ENCODE data around the gene OPCML.

Gene OPCML

DNA sequence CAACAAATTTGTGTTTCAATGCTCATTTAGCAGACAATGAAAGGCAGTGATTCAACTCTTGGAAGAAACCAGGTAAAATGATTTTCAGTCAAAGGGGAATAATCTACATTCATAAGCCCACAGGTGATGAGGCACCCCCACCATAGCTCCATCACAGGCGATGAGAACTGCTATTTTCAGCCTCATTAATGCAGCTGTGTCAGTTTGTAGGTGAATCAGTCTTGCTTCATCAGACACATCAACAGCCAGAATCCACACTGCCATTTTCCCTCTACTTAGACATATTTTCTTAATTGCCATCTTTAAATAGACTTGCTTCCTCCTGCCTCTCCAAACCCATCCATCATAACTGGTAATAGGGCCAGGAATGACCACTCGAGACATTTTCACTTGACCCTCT, 701.0 kb downstream of the OPCML start:
- Histone ChIP-seq H4K20me1 (ENCODE audit: insufficient read depth, low read length) (no peaks in the 10 kb centered on the region), H3K36me3 (ENCODE audit: insufficient read depth, low read length) (no peaks in the 10 kb centered on the region), H3K4me1 (ENCODE audit: insufficient read depth, low read length, severe bottlenecking) (no peaks in the 10 kb centered on the region), H3K9me3 (ENCODE audit: low read length) (no peaks in the 10 kb centered on the region), H2AFZ (ENCODE audit: low read length) (no peak overlapping the region), H3K9ac (ENCODE audit: low read length) (no peak overlapping the region), H3K4me2 (ENCODE audit: low read length) (no peak overlapping the region), H3F3A (ENCODE audit: insufficient read depth, low read length) (no peaks in the 10 kb centered on the region), H3K4me3 (ENCODE audit: low read depth, low read length, poor library complexity, severe bottlenecking) (no peak overlapping the region), H3K27me3 (ENCODE audit: insufficient read depth, low read length) (no peaks in the 10 kb centered on the region), H3K79me2 (ENCODE audit: insufficient read depth, low read length) (no peaks in the 10 kb centered on the region), H3K9me2 (ENCODE audit: low read depth, low read length) (no peaks in the 10 kb centered on the region), H3K27ac (ENCODE audit: low read depth, low read length, poor library complexity, severe bottlenecking) (no peak overlapping the region)
- no peak for TF ChIP-seq EZH2 (IDR thresholded peaks at IDR 0.05; ENCODE audit: borderline replicate concordance, low read length)

DNA sequence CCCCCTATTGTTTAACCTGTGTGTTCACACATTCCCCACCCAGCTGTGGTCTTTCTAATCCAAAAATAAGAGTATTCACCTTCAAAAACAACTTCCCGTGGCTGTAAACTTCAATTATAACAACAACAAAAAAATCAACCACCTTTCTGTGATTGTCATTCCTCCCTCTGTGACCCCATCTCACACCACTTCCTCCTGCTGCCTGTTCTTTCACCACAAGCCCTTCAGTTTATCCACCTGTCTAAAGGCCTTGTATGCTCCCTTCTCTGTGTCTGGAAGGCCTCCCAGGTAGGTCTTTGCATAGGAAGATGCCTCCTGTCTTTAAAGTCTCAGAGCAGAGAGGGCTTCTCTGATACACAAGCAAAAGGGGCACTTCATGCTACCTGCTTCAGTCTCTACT, 707.7 kb downstream of the OPCML start:
- Histone ChIP-seq H3K79me2 (ENCODE audit: insufficient read depth, low read length) (no peaks in the 10 kb centered on the region), H3K27ac (ENCODE audit: low read depth, low read length, poor library complexity, severe bottlenecking) (no peak overlapping the region), H2AFZ (ENCODE audit: low read length) (no peak overlapping the region), H3K9me3 (ENCODE audit: low read length) (no peaks in the 10 kb centered on the region), H4K20me1 (ENCODE audit: insufficient read depth, low read length) (no peaks in the 10 kb centered on the region), H3K36me3 (ENCODE audit: insufficient read depth, low read length) (no peaks in the 10 kb centered on the region), H3K9ac (ENCODE audit: low read length) (no peak overlapping the region), H3K4me3 (ENCODE audit: low read depth, low read length, poor library complexity, severe bottlenecking) (no peak overlapping the region), H3K4me1 (ENCODE audit: insufficient read depth, low read length, severe bottlenecking) (no peaks in the 10 kb centered on the region), H3F3A (ENCODE audit: insufficient read depth, low read length) (no peaks in the 10 kb centered on the region), H3K4me2 (ENCODE audit: low read length) (no peak overlapping the region), H3K27me3 (ENCODE audit: insufficient read depth, low read length) (no peaks in the 10 kb centered on the region), H3K9me2 (ENCODE audit: low read depth, low read length) (no peaks in the 10 kb centered on the region)
- TF ChIP-seq, protein P1, sequence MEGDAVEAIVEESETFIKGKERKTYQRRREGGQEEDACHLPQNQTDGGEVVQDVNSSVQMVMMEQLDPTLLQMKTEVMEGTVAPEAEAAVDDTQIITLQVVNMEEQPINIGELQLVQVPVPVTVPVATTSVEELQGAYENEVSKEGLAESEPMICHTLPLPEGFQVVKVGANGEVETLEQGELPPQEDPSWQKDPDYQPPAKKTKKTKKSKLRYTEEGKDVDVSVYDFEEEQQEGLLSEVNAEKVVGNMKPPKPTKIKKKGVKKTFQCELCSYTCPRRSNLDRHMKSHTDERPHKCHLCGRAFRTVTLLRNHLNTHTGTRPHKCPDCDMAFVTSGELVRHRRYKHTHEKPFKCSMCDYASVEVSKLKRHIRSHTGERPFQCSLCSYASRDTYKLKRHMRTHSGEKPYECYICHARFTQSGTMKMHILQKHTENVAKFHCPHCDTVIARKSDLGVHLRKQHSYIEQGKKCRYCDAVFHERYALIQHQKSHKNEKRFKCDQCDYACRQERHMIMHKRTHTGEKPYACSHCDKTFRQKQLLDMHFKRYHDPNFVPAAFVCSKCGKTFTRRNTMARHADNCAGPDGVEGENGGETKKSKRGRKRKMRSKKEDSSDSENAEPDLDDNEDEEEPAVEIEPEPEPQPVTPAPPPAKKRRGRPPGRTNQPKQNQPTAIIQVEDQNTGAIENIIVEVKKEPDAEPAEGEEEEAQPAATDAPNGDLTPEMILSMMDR (IDR thresholded peaks at IDR 0.05; ENCODE audit: low read length): no peak
- no peak for TF ChIP-seq EZH2 (IDR thresholded peaks at IDR 0.05; ENCODE audit: borderline replicate concordance, low read length)

DNA sequence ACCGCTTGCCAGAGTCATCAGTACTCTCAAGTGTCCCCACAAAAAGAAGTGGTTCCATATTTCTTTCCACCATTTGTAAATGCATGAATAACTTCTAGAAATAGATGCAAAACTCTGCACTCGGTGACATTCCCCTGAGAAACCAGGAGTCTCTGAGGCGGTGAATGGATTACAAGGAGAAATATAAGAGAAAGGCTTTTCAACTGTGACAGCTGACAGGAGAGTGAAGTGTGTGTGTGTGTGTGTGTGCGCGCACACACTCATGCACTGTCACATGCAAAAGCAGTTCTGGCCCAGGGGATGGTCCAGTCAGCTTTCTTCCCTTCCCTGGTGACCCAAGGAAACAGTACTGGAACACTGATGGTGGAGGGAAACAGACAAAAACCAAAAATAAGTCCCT, 710.0 kb downstream of the OPCML start:
- no peaks in the 10 kb centered on the region for H3K79me2 ChIP-seq (ENCODE audit: insufficient read depth, low read length)
- TF ChIP-seq, protein P1 (IDR thresholded peaks at IDR 0.05; ENCODE audit: low read length): no peak
- no peak for TF ChIP-seq EZH2 (IDR thresholded peaks at IDR 0.05; ENCODE audit: borderline replicate concordance, low read length)
- no peaks in the 10 kb centered on the region for H3K4me1 ChIP-seq (ENCODE audit: insufficient read depth, low read length, severe bottlenecking)
- no peaks in the 10 kb centered on the region for H3K27me3 ChIP-seq (ENCODE audit: insufficient read depth, low read length)
- H3K4me2 ChIP-seq (ENCODE audit: low read length): no peak overlapping the region
- no peaks in the 10 kb centered on the region for H3F3A ChIP-seq (ENCODE audit: insufficient read depth, low read length)
- H3K36me3 ChIP-seq (ENCODE audit: insufficient read depth, low read length): no peaks in the 10 kb centered on the region
- no peaks in the 10 kb centered on the region for H3K9me3 ChIP-seq (ENCODE audit: low read length)
- no peaks in the 10 kb centered on the region for H4K20me1 ChIP-seq (ENCODE audit: insufficient read depth, low read length)
- H3K9me2 ChIP-seq (ENCODE audit: low read depth, low read length): no peaks in the 10 kb centered on the region
- no peak overlapping the region for H3K9ac ChIP-seq (ENCODE audit: low read length)
- H2AFZ ChIP-seq (ENCODE audit: low read length): no peak overlapping the region
- H3K27ac ChIP-seq (ENCODE audit: low read depth, low read length, poor library complexity, severe bottlenecking): no peak overlapping the region
- H3K4me3 ChIP-seq (ENCODE audit: low read depth, low read length, poor library complexity, severe bottlenecking): no peak overlapping the region

DNA sequence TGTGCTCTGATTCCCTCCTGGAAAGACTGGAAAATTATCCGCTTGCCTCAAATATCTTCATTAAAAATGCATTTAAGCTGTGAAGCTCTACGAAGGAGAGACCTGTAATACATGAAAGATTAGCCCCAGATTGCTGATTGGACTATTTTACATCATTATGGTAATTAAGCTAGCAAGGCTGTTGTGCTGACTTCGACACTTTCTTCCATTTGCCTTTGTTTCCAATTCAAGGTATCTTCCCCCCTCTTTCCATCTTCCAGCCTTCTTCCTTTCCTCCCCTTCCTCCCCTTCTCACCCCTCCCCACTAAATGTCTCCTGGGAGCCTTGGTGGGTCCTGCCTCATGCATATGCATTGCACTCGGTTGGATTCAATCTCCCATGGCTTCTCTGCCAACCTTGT, 710.8 kb downstream of the OPCML start:
- Histone ChIP-seq H3K27me3 (ENCODE audit: insufficient read depth, low read length) (no peaks in the 10 kb centered on the region), H3K4me1 (ENCODE audit: insufficient read depth, low read length, severe bottlenecking) (no peaks in the 10 kb centered on the region), H3K79me2 (ENCODE audit: insufficient read depth, low read length) (no peaks in the 10 kb centered on the region), H3K9ac (ENCODE audit: low read length) (no peak overlapping the region), H3K27ac (ENCODE audit: low read depth, low read length, poor library complexity, severe bottlenecking) (no peak overlapping the region), H3K9me3 (ENCODE audit: low read length) (no peaks in the 10 kb centered on the region), H3K4me2 (ENCODE audit: low read length) (no peak overlapping the region), H3K4me3 (ENCODE audit: low read depth, low read length, poor library complexity, severe bottlenecking) (no peak overlapping the region), H3K9me2 (ENCODE audit: low read depth, low read length) (no peaks in the 10 kb centered on the region), H3K36me3 (ENCODE audit: insufficient read depth, low read length) (no peaks in the 10 kb centered on the region), H3F3A (ENCODE audit: insufficient read depth, low read length) (no peaks in the 10 kb centered on the region), H4K20me1 (ENCODE audit: insufficient read depth, low read length) (no peaks in the 10 kb centered on the region), H2AFZ (ENCODE audit: low read length) (no peak overlapping the region)
- TF ChIP-seq, protein P1 (IDR thresholded peaks at IDR 0.05; ENCODE audit: low read length): no peak
- TF ChIP-seq EZH2 (IDR thresholded peaks at IDR 0.05; ENCODE audit: borderline replicate concordance, low read length): no peak

All from OCI-LY1 (cell line).